Esophagus squamous epithelium (tissue), 4 donors: ENCODE results near the gene ZDHHC14.

Source experiments
- CTCF ChIP-seq, 6 experiments: fragments of 450-650 bp in 4 of 6; fragments of 200-600 bp in 2 of 6; sonication (generic) in 2 of 6; IDR thresholded peaks; one replicate each; pipeline ENCODE4 v1.5.1; 2016 to 2019; ENCODE audit warnings: antibody characterized with exemption in 6 of 6, mild to moderate bottlenecking in 4 of 6, moderate library complexity in 4 of 6
- POLR2A ChIP-seq, 4 donors: fragments of 450-650 bp; IDR thresholded peaks; one replicate each; pipeline ENCODE4 v1.6.1; 2017; ENCODE audit warnings: antibody characterized with exemption in 4 of 4, mild to moderate bottlenecking in 4 of 4, moderate library complexity in 3 of 4

- no peak for TF ChIP-seq CTCF (IDR thresholded peaks at IDR 0.05)
- TF ChIP-seq POLR2A (IDR thresholded peaks at IDR 0.05) = no peak
These were observed 284.2 kb downstream of the ZDHHC14 start for GRCh38 chr6:157665180-157665579.
